ENCODE data around the gene EAF1.

EAF1 gene

GRCh38 chr3:15403965-15404364 lies 23.4 kb upstream of the EAF1 start:
- H4K20me1 ChIP-seq (ENCODE audit: insufficient read depth, low read length, poor library complexity, severe bottlenecking): no peaks in the 10 kb centered on the region
- no peaks in the 10 kb centered on the region for H3K27me3 ChIP-seq (ENCODE audit: insufficient read depth, low read length, poor library complexity, severe bottlenecking)
- H3K9me2 ChIP-seq (replicated peaks; ENCODE audit: low read depth, low read length): no peaks in the 10 kb centered on the region
- no peak overlapping the region for H3K9ac ChIP-seq (ENCODE audit: low read depth, low read length, poor library complexity, severe bottlenecking)
- H3K36me3 ChIP-seq (ENCODE audit: insufficient read depth, low read length): no peaks in the 10 kb centered on the region
- no peaks in the 10 kb centered on the region for H3F3A ChIP-seq (ENCODE audit: low read depth)
- H3K4me2 ChIP-seq (ENCODE audit: low read depth, low read length, poor library complexity, severe bottlenecking): no peak overlapping the region
- TF ChIP-seq EZH2phosphoT487 (IDR thresholded peaks at IDR 0.05; ENCODE audit: borderline replicate concordance) (no peak), CTCF (conservative IDR thresholded peaks at IDR 0.05; ENCODE audit: low read length) (no peak)
- no peak overlapping the region for H2AFZ ChIP-seq (ENCODE audit: low read length)
- H3K9me3 ChIP-seq (ENCODE audit: insufficient read depth, low read depth, low read length): no peaks in the 10 kb centered on the region
- H3K4me3 ChIP-seq (ENCODE audit: low read length, poor library complexity, severe bottlenecking): no peak overlapping the region
- peaks cover 7% of the 10 kb centered on the region for H3K4me1 ChIP-seq (ENCODE audit: insufficient read depth, low read length, poor library complexity, severe bottlenecking)
- H3K79me2 ChIP-seq (ENCODE audit: insufficient read depth, low read length): no peaks in the 10 kb centered on the region

GRCh38 chr3:15404767-15405166 lies 22.6 kb upstream of the EAF1 start:
- H3K9ac ChIP-seq (ENCODE audit: low read depth, low read length, poor library complexity, severe bottlenecking): no peak overlapping the region
- H4K20me1 ChIP-seq (ENCODE audit: insufficient read depth, low read length, poor library complexity, severe bottlenecking): no peaks in the 10 kb centered on the region
- no peaks in the 10 kb centered on the region for H3F3A ChIP-seq (ENCODE audit: low read depth)
- no peaks in the 10 kb centered on the region for H3K79me2 ChIP-seq (ENCODE audit: insufficient read depth, low read length)
- H3K9me3 ChIP-seq (ENCODE audit: insufficient read depth, low read depth, low read length): no peaks in the 10 kb centered on the region
- TF ChIP-seq CTCF (conservative IDR thresholded peaks at IDR 0.05; ENCODE audit: low read length) (no peak), EZH2phosphoT487 (IDR thresholded peaks at IDR 0.05; ENCODE audit: borderline replicate concordance) (no peak)
- no peak overlapping the region for H3K4me2 ChIP-seq (ENCODE audit: low read depth, low read length, poor library complexity, severe bottlenecking)
- no peaks in the 10 kb centered on the region for H3K27me3 ChIP-seq (ENCODE audit: insufficient read depth, low read length, poor library complexity, severe bottlenecking)
- no peak overlapping the region for H3K4me3 ChIP-seq (ENCODE audit: low read length, poor library complexity, severe bottlenecking)
- H3K9me2 ChIP-seq (replicated peaks; ENCODE audit: low read depth, low read length): no peaks in the 10 kb centered on the region
- no peak overlapping the region for H2AFZ ChIP-seq (ENCODE audit: low read length)
- peaks cover 5% of the 10 kb centered on the region for H3K4me1 ChIP-seq (ENCODE audit: insufficient read depth, low read length, poor library complexity, severe bottlenecking)
- no peaks in the 10 kb centered on the region for H3K36me3 ChIP-seq (ENCODE audit: insufficient read depth, low read length)

- H3K27me3 ChIP-seq (ENCODE audit: insufficient read depth, low read length, poor library complexity, severe bottlenecking): no peaks in the 10 kb centered on the region
- no peaks in the 10 kb centered on the region for H3K9me2 ChIP-seq (replicated peaks; ENCODE audit: low read depth, low read length)
- no peaks in the 10 kb centered on the region for H4K20me1 ChIP-seq (ENCODE audit: insufficient read depth, low read length, poor library complexity, severe bottlenecking)
- no peaks in the 10 kb centered on the region for H3K9me3 ChIP-seq (ENCODE audit: insufficient read depth, low read depth, low read length)
- no peaks in the 10 kb centered on the region for H3K4me1 ChIP-seq (ENCODE audit: insufficient read depth, low read length, poor library complexity, severe bottlenecking)
- no peaks in the 10 kb centered on the region for H3F3A ChIP-seq (ENCODE audit: low read depth)
- H3K4me2 ChIP-seq (ENCODE audit: low read depth, low read length, poor library complexity, severe bottlenecking): no peak overlapping the region
- TF ChIP-seq CTCF (conservative IDR thresholded peaks at IDR 0.05; ENCODE audit: low read length): peak; percentile 85
- no peak for TF ChIP-seq EZH2phosphoT487 (IDR thresholded peaks at IDR 0.05; ENCODE audit: borderline replicate concordance)
- H2AFZ ChIP-seq (ENCODE audit: low read length): no peak overlapping the region
- H3K4me3 ChIP-seq (ENCODE audit: low read length, poor library complexity, severe bottlenecking): no peak overlapping the region
- H3K9ac ChIP-seq (ENCODE audit: low read depth, low read length, poor library complexity, severe bottlenecking): no peak overlapping the region
- H3K36me3 ChIP-seq (ENCODE audit: insufficient read depth, low read length): peaks cover 6% of the 10 kb centered on the region; the same call in 1 of the 2 replicates
- no peaks in the 10 kb centered on the region for H3K79me2 ChIP-seq (ENCODE audit: insufficient read depth, low read length)
These were observed 21.8 kb upstream of the EAF1 start for GRCh38 chr3:15405448-15406050.
